Neuronal stem cell (in vitro differentiated cells): ENCODE data around the gene LDB2.
A peak's percentile ranks its signal among the peaks of the same experiment; 100 is the strongest.

Experiments used
- DNase-seq: peaks from one replicate; pipeline ENCODE4 v3.0.0-alpha.2; 2013; ENCODE audit warnings: low spot score
- H2AFZ ChIP-seq: one replicate; pipeline ENCODE4 v1.6.1; 2013; ENCODE audit warnings: mild to moderate bottlenecking, low read length, inconsistent platforms
- H2AK5ac ChIP-seq: 2 replicates; pipeline ENCODE4 v1.6.1; 2013; ENCODE audit warnings: low read depth, mild to moderate bottlenecking, inconsistent platforms, low read length, moderate library complexity, mixed read lengths
- H2BK120ac ChIP-seq: 2 replicates; pipeline ENCODE4 v1.6.1; 2013; ENCODE audit warnings: low read depth, mild to moderate bottlenecking, inconsistent platforms, low read length, moderate library complexity, mixed read lengths
- H2BK12ac ChIP-seq: one replicate; pipeline ENCODE4 v1.6.1; 2013; ENCODE audit warnings: low read length, inconsistent platforms
- H2BK15ac ChIP-seq: 2 replicates; pipeline ENCODE4 v1.6.1; 2013; ENCODE audit warnings: mild to moderate bottlenecking, low read length, inconsistent platforms, mixed read lengths
- H2BK5ac ChIP-seq: one replicate; pipeline ENCODE4 v1.6.1; 2013; ENCODE audit warnings: inconsistent platforms, mild to moderate bottlenecking, low read length, moderate library complexity
- H3K14ac ChIP-seq: one replicate; pipeline ENCODE4 v1.6.1; 2013; ENCODE audit warnings: low read length, inconsistent platforms
- H3K18ac ChIP-seq: 2 replicates; pipeline ENCODE4 v1.6.1; 2013; ENCODE audit warnings: low read length, inconsistent platforms
- H3K23ac ChIP-seq: 2 replicates; pipeline ENCODE4 v1.6.1; 2013; ENCODE audit warnings: low read depth, mild to moderate bottlenecking, mixed read lengths, low read length, inconsistent platforms; ENCODE audit not compliant: poor library complexity
- H3K27ac ChIP-seq: replicated peaks from 3 replicates; pipeline ENCODE4 v1.5.1; 2013; ENCODE audit warnings: low read length, inconsistent platforms
- H3K27me3 ChIP-seq, 3 experiments: 2 replicates each; pipeline ENCODE4 v1.6.1; 2013; ENCODE audit warnings: low read length in 3 of 3, mild to moderate bottlenecking in 2 of 3, inconsistent platforms in 1 of 3, low read depth in 1 of 3, mixed read lengths in 1 of 3, moderate library complexity in 1 of 3; ENCODE audit not compliant: control insufficient read depth in 3 of 3, insufficient read depth in 3 of 3
- H3K36me3 ChIP-seq, 2 donors: replicated peaks in 1 of 2; 2 replicates each; pipeline ENCODE4 v1.6.1; 2013; ENCODE audit warnings: low read length in 2 of 2; ENCODE audit not compliant: control insufficient read depth in 2 of 2, insufficient read depth in 2 of 2
- H3K4ac ChIP-seq: 2 replicates; pipeline ENCODE4 v1.6.1; 2013; ENCODE audit warnings: inconsistent platforms, mild to moderate bottlenecking, low read length, moderate library complexity
- H3K4me1 ChIP-seq, 2 donors: 1 replicate in 1 of 2; 2 replicates in 1 of 2; pipeline ENCODE4 v1.6.1; 2013; ENCODE audit warnings: low read length in 2 of 2, low read depth in 1 of 2; ENCODE audit not compliant: control insufficient read depth in 2 of 2, insufficient read depth in 1 of 2
- H3K4me2 ChIP-seq: one replicate; pipeline ENCODE4 v1.6.1; 2013; ENCODE audit warnings: mild to moderate bottlenecking, low read length, inconsistent platforms; ENCODE audit not compliant: insufficient read depth, poor library complexity, severe bottlenecking
- H3K4me3 ChIP-seq, 2 donors: 2 replicates each; pipeline ENCODE4 v1.5.1; 2013; ENCODE audit warnings: low read length in 2 of 2, mild to moderate bottlenecking in 2 of 2, inconsistent platforms in 1 of 2, moderate library complexity in 1 of 2
- H3K79me1 ChIP-seq: one replicate; pipeline ENCODE4 v1.6.1; 2013; ENCODE audit warnings: low read depth, mild to moderate bottlenecking, inconsistent platforms, low read length, moderate library complexity
- H3K9ac ChIP-seq: one replicate; pipeline ENCODE4 v1.6.1; 2013; ENCODE audit warnings: mild to moderate bottlenecking, low read depth, low read length, inconsistent platforms; ENCODE audit not compliant: poor library complexity
- H3K9me3 ChIP-seq, 2 donors: replicated peaks in 1 of 2; 2 replicates each; pipeline versions ENCODE3 to v1.6.1; 2013; ENCODE audit warnings: low read length in 2 of 2, mild to moderate bottlenecking in 2 of 2, inconsistent platforms in 1 of 2, low read depth in 1 of 2, mixed read lengths in 1 of 2, moderate library complexity in 1 of 2; ENCODE audit not compliant: control insufficient read depth in 2 of 2, insufficient read depth in 1 of 2
- H4K8ac ChIP-seq: one replicate; pipeline ENCODE4 v1.6.1; 2013; ENCODE audit warnings: low read depth, mild to moderate bottlenecking, inconsistent platforms, low read length, moderate library complexity
- H4K91ac ChIP-seq: one replicate; pipeline ENCODE4 v1.6.1; 2013; ENCODE audit warnings: low read length, low read depth, mild to moderate bottlenecking, inconsistent platforms; ENCODE audit not compliant: poor library complexity
- WGBS, 2 donors: extraction: QIAGEN DNeasy Blood & Tissue Kit; methylation state at CpG; one replicate each; pipeline ENCODE4 v1.1.7; 2013; ENCODE audit warnings: missing lambda C conversion rate in 2 of 2, mixed read lengths in 1 of 2; ENCODE audit not compliant: insufficient read length in 2 of 2, insufficient replicate concordance in 1 of 2; ENCODE audit errors: extremely low coverage in 2 of 2; 5-methylcytosine and 5-hydroxymethylcytosine counted together

Gene LDB2

GRCh38 chr4:16606691-16607090 lies 291.8 kb downstream of the LDB2 start:
- Histone ChIP-seq H2AFZ (no peak overlapping the region), H3K4me3 (no peak overlapping the region), H2AK5ac (no peak overlapping the region), H2BK12ac (no peak overlapping the region), H3K4me1 (peaks cover 11 to 12% of the 10 kb centered on the region in 2 donors), H2BK120ac (no peak overlapping the region), H4K8ac (no peak overlapping the region), H3K36me3 (no peaks in the 10 kb centered on the region), H3K9ac (no peak overlapping the region), H3K27me3 (no peaks in the 10 kb centered on the region), H3K14ac (no peak overlapping the region), H2BK5ac (no peak overlapping the region), H3K18ac (no peak overlapping the region), H3K4ac (no peak overlapping the region), H3K23ac (no peak overlapping the region), H4K91ac (no peak overlapping the region), H3K9me3 (peaks cover 2 to 10% of the 10 kb centered on the region in 2 donors), H2BK15ac (no peak overlapping the region), H3K79me1 (no peaks in the 10 kb centered on the region), H3K27ac (no peak overlapping the region), H3K4me2 (no peak overlapping the region)
- no CpG with 5 or more reads among the region's 2 CpGs for WGBS, 2 donors
- DNase-seq, result no peak

- Histone ChIP-seq H3K23ac (no peak overlapping the region), H3K9ac (no peak overlapping the region), H3K27me3 (no peaks in the 10 kb centered on the region), H3K79me1 (no peaks in the 10 kb centered on the region), H3K4me3 (no peak overlapping the region), H3K27ac (no peak overlapping the region), H3K36me3 (no peaks in the 10 kb centered on the region), H2AFZ (no peak overlapping the region), H3K4ac (no peak overlapping the region), H4K8ac (no peak overlapping the region), H2BK120ac (no peak overlapping the region), H2AK5ac (no peak overlapping the region), H2BK5ac (no peak overlapping the region), H3K4me1 (peaks cover 2 to 17% of the 10 kb centered on the region in 2 donors), H3K4me2 (no peak overlapping the region), H3K9me3 (no peaks in the 10 kb centered on the region), H2BK15ac (no peak overlapping the region), H3K14ac (no peak overlapping the region), H2BK12ac (no peak overlapping the region), H4K91ac (no peak overlapping the region), H3K18ac (no peak overlapping the region)
- WGBS, 2 donors, result no CpG with 5 or more reads among the region's 4 CpGs
- no peak for DNase-seq
These were observed 295.3 kb downstream of the LDB2 start for GRCh38 chr4:16603178-16603577.

- Histone ChIP-seq H3K9me3 (no peaks in the 10 kb centered on the region), H4K91ac (no peak overlapping the region), H3K14ac (no peak overlapping the region), H2BK12ac (no peak overlapping the region), H3K36me3 (no peaks in the 10 kb centered on the region), H3K18ac (no peak overlapping the region), H2AK5ac (no peak overlapping the region), H3K23ac (no peak overlapping the region), H3K27me3 (no peaks in the 10 kb centered on the region), H3K4me1 (peaks cover 4 to 16% of the 10 kb centered on the region in 2 donors), H3K9ac (no peak overlapping the region), H2BK15ac (no peak overlapping the region), H3K79me1 (no peaks in the 10 kb centered on the region), H4K8ac (no peak overlapping the region), H3K4me3 (no peak overlapping the region), H2BK5ac (no peak overlapping the region), H3K4ac (no peak overlapping the region), H3K27ac (no peak overlapping the region), H3K4me2 (no peak overlapping the region), H2AFZ (peak overlapping the region; percentile 51), H2BK120ac (no peak overlapping the region)
- WGBS, 2 donors, result no CpG with 5 or more reads among the region's 7 CpGs
- DNase-seq, result no peak
These were observed 299.7 kb downstream of the LDB2 start for GRCh38 chr4:16598597-16599206.

GRCh38 chr4:16597845-16598596 lies 300.4 kb downstream of the LDB2 start:
- Histone ChIP-seq H3K79me1 (no peaks in the 10 kb centered on the region), H2AFZ (peak overlapping the region; percentile 51), H2BK12ac (no peak overlapping the region), H3K14ac (no peak overlapping the region), H4K8ac (no peak overlapping the region), H3K27me3 (no peaks in the 10 kb centered on the region), H3K9ac (no peak overlapping the region), H2AK5ac (no peak overlapping the region), H3K4me1 (peaks cover 4 to 16% of the 10 kb centered on the region in 2 donors), H3K4me2 (no peak overlapping the region), H3K36me3 (no peaks in the 10 kb centered on the region), H3K18ac (peak overlapping the region; percentile 45), H3K27ac (no peak overlapping the region), H4K91ac (no peak overlapping the region), H3K4me3 (no peak overlapping the region), H3K23ac (no peak overlapping the region), H2BK120ac (no peak overlapping the region), H2BK15ac (no peak overlapping the region), H2BK5ac (no peak overlapping the region), H3K9me3 (no peaks in the 10 kb centered on the region), H3K4ac (no peak overlapping the region)
- no peak for DNase-seq
- WGBS, 2 donors, result no CpG with 5 or more reads among the region's 6 CpGs
